Neuronal stem cell (in vitro differentiated cells): ENCODE data around the gene RSU1.

ENCODE experiments used
- DNase-seq: peaks from one replicate; pipeline ENCODE4 v3.0.0-alpha.2; 2013; ENCODE audit warnings: low spot score
- H2AFZ ChIP-seq: one replicate; pipeline ENCODE4 v1.6.1; 2013; ENCODE audit warnings: mild to moderate bottlenecking, low read length, inconsistent platforms
- H2AK5ac ChIP-seq: 2 replicates; pipeline ENCODE4 v1.6.1; 2013; ENCODE audit warnings: low read depth, mild to moderate bottlenecking, inconsistent platforms, low read length, moderate library complexity, mixed read lengths
- H2BK120ac ChIP-seq: 2 replicates; pipeline ENCODE4 v1.6.1; 2013; ENCODE audit warnings: low read depth, mild to moderate bottlenecking, inconsistent platforms, low read length, moderate library complexity, mixed read lengths
- H2BK12ac ChIP-seq: one replicate; pipeline ENCODE4 v1.6.1; 2013; ENCODE audit warnings: low read length, inconsistent platforms
- H2BK15ac ChIP-seq: 2 replicates; pipeline ENCODE4 v1.6.1; 2013; ENCODE audit warnings: mild to moderate bottlenecking, low read length, inconsistent platforms, mixed read lengths
- H2BK5ac ChIP-seq: one replicate; pipeline ENCODE4 v1.6.1; 2013; ENCODE audit warnings: inconsistent platforms, mild to moderate bottlenecking, low read length, moderate library complexity
- H3K14ac ChIP-seq: one replicate; pipeline ENCODE4 v1.6.1; 2013; ENCODE audit warnings: low read length, inconsistent platforms
- H3K18ac ChIP-seq: 2 replicates; pipeline ENCODE4 v1.6.1; 2013; ENCODE audit warnings: low read length, inconsistent platforms
- H3K23ac ChIP-seq: 2 replicates; pipeline ENCODE4 v1.6.1; 2013; ENCODE audit warnings: low read depth, mild to moderate bottlenecking, mixed read lengths, low read length, inconsistent platforms; ENCODE audit not compliant: poor library complexity
- H3K27ac ChIP-seq: replicated peaks from 3 replicates; pipeline ENCODE4 v1.5.1; 2013; ENCODE audit warnings: low read length, inconsistent platforms
- H3K27me3 ChIP-seq, 3 experiments: 2 replicates each; pipeline ENCODE4 v1.6.1; 2013; ENCODE audit warnings: low read length in 3 of 3, mild to moderate bottlenecking in 2 of 3, inconsistent platforms in 1 of 3, low read depth in 1 of 3, mixed read lengths in 1 of 3, moderate library complexity in 1 of 3; ENCODE audit not compliant: control insufficient read depth in 3 of 3, insufficient read depth in 3 of 3
- H3K36me3 ChIP-seq, 2 donors: replicated peaks in 1 of 2; 2 replicates each; pipeline ENCODE4 v1.6.1; 2013; ENCODE audit warnings: low read length in 2 of 2; ENCODE audit not compliant: control insufficient read depth in 2 of 2, insufficient read depth in 2 of 2
- H3K4ac ChIP-seq: 2 replicates; pipeline ENCODE4 v1.6.1; 2013; ENCODE audit warnings: inconsistent platforms, mild to moderate bottlenecking, low read length, moderate library complexity
- H3K4me1 ChIP-seq, 2 donors: 1 replicate in 1 of 2; 2 replicates in 1 of 2; pipeline ENCODE4 v1.6.1; 2013; ENCODE audit warnings: low read length in 2 of 2, low read depth in 1 of 2; ENCODE audit not compliant: control insufficient read depth in 2 of 2, insufficient read depth in 1 of 2
- H3K4me2 ChIP-seq: one replicate; pipeline ENCODE4 v1.6.1; 2013; ENCODE audit warnings: mild to moderate bottlenecking, low read length, inconsistent platforms; ENCODE audit not compliant: insufficient read depth, poor library complexity, severe bottlenecking
- H3K4me3 ChIP-seq, 2 donors: 2 replicates each; pipeline ENCODE4 v1.5.1; 2013; ENCODE audit warnings: low read length in 2 of 2, mild to moderate bottlenecking in 2 of 2, inconsistent platforms in 1 of 2, moderate library complexity in 1 of 2
- H3K79me1 ChIP-seq: one replicate; pipeline ENCODE4 v1.6.1; 2013; ENCODE audit warnings: low read depth, mild to moderate bottlenecking, inconsistent platforms, low read length, moderate library complexity
- H3K9ac ChIP-seq: one replicate; pipeline ENCODE4 v1.6.1; 2013; ENCODE audit warnings: mild to moderate bottlenecking, low read depth, low read length, inconsistent platforms; ENCODE audit not compliant: poor library complexity
- H3K9me3 ChIP-seq, 2 donors: replicated peaks in 1 of 2; 2 replicates each; pipeline versions ENCODE3 to v1.6.1; 2013; ENCODE audit warnings: low read length in 2 of 2, mild to moderate bottlenecking in 2 of 2, inconsistent platforms in 1 of 2, low read depth in 1 of 2, mixed read lengths in 1 of 2, moderate library complexity in 1 of 2; ENCODE audit not compliant: control insufficient read depth in 2 of 2, insufficient read depth in 1 of 2
- H4K8ac ChIP-seq: one replicate; pipeline ENCODE4 v1.6.1; 2013; ENCODE audit warnings: low read depth, mild to moderate bottlenecking, inconsistent platforms, low read length, moderate library complexity
- H4K91ac ChIP-seq: one replicate; pipeline ENCODE4 v1.6.1; 2013; ENCODE audit warnings: low read length, low read depth, mild to moderate bottlenecking, inconsistent platforms; ENCODE audit not compliant: poor library complexity
- WGBS, 2 donors: extraction: QIAGEN DNeasy Blood & Tissue Kit; methylation state at CpG; one replicate each; pipeline ENCODE4 v1.1.7; 2013; ENCODE audit warnings: missing lambda C conversion rate in 2 of 2, mixed read lengths in 1 of 2; ENCODE audit not compliant: insufficient read length in 2 of 2, insufficient replicate concordance in 1 of 2; ENCODE audit errors: extremely low coverage in 2 of 2; 5-methylcytosine and 5-hydroxymethylcytosine counted together

RSU1 gene

DNA sequence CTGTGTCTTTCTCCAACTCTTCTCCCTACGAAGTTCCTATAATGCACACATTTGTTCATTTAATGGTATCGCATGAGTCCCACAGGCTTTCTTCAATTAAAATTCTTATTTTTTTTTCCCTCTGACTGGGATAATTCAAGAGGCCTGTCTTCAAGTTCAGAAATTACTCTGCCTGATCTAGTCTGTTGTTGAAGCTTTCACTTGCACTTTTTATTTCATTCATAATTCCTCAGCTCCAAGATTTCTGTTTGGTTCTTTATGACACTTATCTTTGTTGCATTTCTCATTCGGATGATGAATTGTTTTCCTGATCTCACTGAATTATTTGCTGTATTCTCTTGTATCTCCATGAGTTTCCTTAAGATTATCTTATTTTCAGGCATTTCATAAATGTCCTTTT is 103.9 kb downstream of the RSU1 start:
- no peaks in the 10 kb centered on the region for H3K4me1 ChIP-seq
- WGBS, 2 donors = no CpG with 5 or more reads among the region's 3 CpGs
- H2AK5ac ChIP-seq = no peak overlapping the region
- no peak for DNase-seq
- no peak overlapping the region for H3K14ac ChIP-seq
- H2BK5ac ChIP-seq = no peak overlapping the region
- H3K9me3 ChIP-seq = peaks cover 9 to 12% of the 10 kb centered on the region in 2 donors
- H2BK120ac ChIP-seq = no peak overlapping the region
- H3K36me3 ChIP-seq = peaks cover 0 to 3% of the 10 kb centered on the region in 2 donors
- peaks cover 4% of the 10 kb centered on the region for H3K79me1 ChIP-seq
- H4K8ac ChIP-seq = no peak overlapping the region
- H3K18ac ChIP-seq = no peak overlapping the region
- H4K91ac ChIP-seq = no peak overlapping the region
- H3K4me3 ChIP-seq = no peak overlapping the region
- no peak overlapping the region for H3K27ac ChIP-seq
- peaks cover 0 to 2% (median 0%) of the 10 kb centered on the region in 3 experiments for H3K27me3 ChIP-seq
- H3K4me2 ChIP-seq = no peak overlapping the region
- H2BK15ac ChIP-seq = no peak overlapping the region
- no peak overlapping the region for H3K23ac ChIP-seq
- no peak overlapping the region for H3K4ac ChIP-seq
- H2AFZ ChIP-seq = no peak overlapping the region
- no peak overlapping the region for H2BK12ac ChIP-seq
- no peak overlapping the region for H3K9ac ChIP-seq

GRCh38 chr10:16712883-16713282 is 104.3 kb downstream of the RSU1 start:
- H3K18ac ChIP-seq = no peak overlapping the region
- H3K36me3 ChIP-seq = peaks cover 0 to 3% of the 10 kb centered on the region in 2 donors
- DNase-seq = no peak
- no peak overlapping the region for H4K91ac ChIP-seq
- no peak overlapping the region for H3K23ac ChIP-seq
- no peak overlapping the region for H3K27ac ChIP-seq
- no peak overlapping the region for H2AK5ac ChIP-seq
- H3K4ac ChIP-seq = no peak overlapping the region
- peaks cover 9 to 12% of the 10 kb centered on the region in 2 donors for H3K9me3 ChIP-seq
- H3K27me3 ChIP-seq = peaks cover 0 to 2% (median 0%) of the 10 kb centered on the region in 3 experiments
- no peak overlapping the region for H2BK12ac ChIP-seq
- H2BK120ac ChIP-seq = no peak overlapping the region
- H4K8ac ChIP-seq = no peak overlapping the region
- H2BK5ac ChIP-seq = no peak overlapping the region
- no peak overlapping the region for H3K4me3 ChIP-seq
- no peak overlapping the region for H2AFZ ChIP-seq
- no peak overlapping the region for H3K14ac ChIP-seq
- no CpG with 5 or more reads among the region's 1 CpG for WGBS, 2 donors
- H2BK15ac ChIP-seq = no peak overlapping the region
- H3K4me1 ChIP-seq = no peaks in the 10 kb centered on the region
- H3K79me1 ChIP-seq = peaks cover 4% of the 10 kb centered on the region
- H3K9ac ChIP-seq = no peak overlapping the region
- H3K4me2 ChIP-seq = no peak overlapping the region

DNA sequence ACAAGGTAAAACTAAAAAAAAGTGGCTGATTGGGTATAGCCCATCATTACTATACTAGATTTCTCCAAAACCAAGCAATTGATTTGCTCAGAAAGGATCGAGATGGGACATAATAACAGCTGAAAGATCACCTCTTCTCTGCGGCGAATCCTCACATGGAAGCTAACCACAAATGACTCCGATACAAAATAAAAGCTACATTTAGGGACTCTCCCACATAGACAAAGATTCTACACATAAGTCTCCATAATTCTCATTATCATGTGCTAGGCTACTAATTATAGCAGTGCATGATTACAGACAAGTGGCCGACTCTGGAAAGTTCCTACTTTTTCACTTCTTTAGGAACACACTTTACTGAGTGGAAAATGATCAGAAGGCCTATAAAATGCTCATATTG is 116.9 kb downstream of the RSU1 start:
- Histone ChIP-seq H3K4me3 (no peak overlapping the region), H3K4me2 (no peak overlapping the region), H4K91ac (no peak overlapping the region), H3K23ac (no peak overlapping the region), H2AFZ (no peak overlapping the region), H3K18ac (no peak overlapping the region), H2AK5ac (no peak overlapping the region), H3K14ac (no peak overlapping the region), H3K4me1 (peaks cover 13 to 15% of the 10 kb centered on the region in 2 donors), H2BK15ac (no peak overlapping the region), H3K4ac (no peak overlapping the region), H3K79me1 (no peaks in the 10 kb centered on the region), H3K27ac (no peak overlapping the region), H3K36me3 (no peaks in the 10 kb centered on the region), H4K8ac (no peak overlapping the region), H3K9ac (no peak overlapping the region), H3K27me3 (peaks cover 0 to 66% (median 0%) of the 10 kb centered on the region in 3 experiments), H3K9me3 (peaks cover 0 to 31% of the 10 kb centered on the region in 2 donors), H2BK5ac (no peak overlapping the region), H2BK120ac (no peak overlapping the region), H2BK12ac (no peak overlapping the region)
- WGBS, 2 donors = no CpG with 5 or more reads among the region's 5 CpGs
- DNase-seq = no peak

- no peak for DNase-seq
- no peak overlapping the region for H3K18ac ChIP-seq
- peak overlapping the region; percentile 25 for H3K27ac ChIP-seq
- no peak overlapping the region for H4K91ac ChIP-seq
- H3K36me3 ChIP-seq = no peaks in the 10 kb centered on the region
- no peak overlapping the region for H3K14ac ChIP-seq
- H3K4ac ChIP-seq = no peak overlapping the region
- H3K4me2 ChIP-seq = no peak overlapping the region
- H3K27me3 ChIP-seq = peaks cover 0 to 71% (median 0%) of the 10 kb centered on the region in 3 experiments
- H3K79me1 ChIP-seq = no peaks in the 10 kb centered on the region
- H2BK15ac ChIP-seq = no peak overlapping the region
- no CpG with 5 or more reads among the region's 17 CpGs for WGBS, 2 donors
- no peak overlapping the region for H2AK5ac ChIP-seq
- H3K4me3 ChIP-seq = no peak overlapping the region
- no peak overlapping the region for H3K9ac ChIP-seq
- no peak overlapping the region for H4K8ac ChIP-seq
- no peak overlapping the region for H3K23ac ChIP-seq
- no peak overlapping the region for H2BK5ac ChIP-seq
- H3K4me1 ChIP-seq = peaks cover 13 to 15% of the 10 kb centered on the region in 2 donors
- no peak overlapping the region for H2BK12ac ChIP-seq
- no peak overlapping the region for H2BK120ac ChIP-seq
- H3K9me3 ChIP-seq = peaks cover 0 to 31% of the 10 kb centered on the region in 2 donors
- H2AFZ ChIP-seq = no peak overlapping the region
These were observed 117.7 kb downstream of the RSU1 start for GRCh38 chr10:16699435-16700057.
